ENCODE data around the gene AFM. TPM values are rescaled to one million over a fixed set of nuclear protein-coding genes. Genes with fewer than 3 reads are reported as not detected.

Gene AFM
- total RNA-seq, 5 donors from 2014 or later (not counting 1 experiment from before 2014, with no cell fraction given): 0.18 TPM; not detected in 4

DNA sequence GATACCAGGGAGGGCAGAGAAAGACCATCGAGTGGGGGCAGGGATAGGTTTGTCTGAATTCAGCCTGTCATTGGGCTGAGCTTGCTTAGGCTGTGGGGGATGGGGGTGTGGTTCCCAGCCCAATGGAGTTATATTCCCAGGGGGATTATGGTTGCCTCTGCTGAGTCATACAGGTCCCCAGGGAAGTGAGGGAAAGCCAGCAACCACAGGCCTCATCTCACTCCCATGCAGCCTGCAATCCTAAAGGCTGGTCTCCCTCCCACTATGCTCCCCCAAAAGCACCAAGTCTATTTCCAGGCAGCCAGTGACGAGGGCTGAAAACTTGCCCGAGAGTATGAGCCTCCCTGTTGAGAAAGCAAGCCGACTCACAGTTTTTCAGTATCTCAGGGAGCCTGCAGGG, 39.3 kb downstream of the AFM start:
- Mint-ChIP-seq H3K4me3 (no peak overlapping the region), H3K27me3 (peaks cover 2 to 3% of the 10 kb centered on the region in 2 donors), H3K27ac (no peak overlapping the region), H3K4me1 (no peaks in the 10 kb centered on the region), H3K9me3 (peaks cover 0 to 3% (median 0%) of the 10 kb centered on the region in 3 donors), H3K36me3 (no peaks in the 10 kb centered on the region)
- CTCF ChIA-PET: interaction anchor here in 1 of 2 donors (0.9 kb wide), 1 partner anchor 23 kb away, joined by 3 read pairs; no protein-coding TSS in a partner anchor
- POLR2A ChIA-PET: no interaction called here
- Histone ChIP-seq H3K4me3 (ENCODE audit: control insufficient read depth in 1 of 2, extremely low read depth in 1 of 2, low read length in 1 of 2) (no peak overlapping the region), H3K9me3 (no peaks in the 10 kb centered on the region), H3K36me3 (ENCODE audit: control insufficient read depth in 2 of 2, extremely low read depth in 1 of 2, insufficient read depth in 1 of 2, low read length in 1 of 2) (no peaks in the 10 kb centered on the region), H3K27me3 (replicated peaks in 1 of 2; ENCODE audit: control insufficient read depth in 2 of 2, extremely low read depth in 1 of 2, insufficient read depth in 2 of 2, low read length in 1 of 2) (no peaks in the 10 kb centered on the region), H3K27ac (ENCODE audit: low read length) (no peak overlapping the region), H3K4me1 (ENCODE audit: control insufficient read depth in 1 of 2, extremely low read depth in 1 of 2, insufficient read depth in 2 of 2, low read length in 2 of 2) (no peaks in the 10 kb centered on the region)
- 48% methylated on average over 4 of the region's 4 CpGs for WGBS (ENCODE audit: insufficient coverage)
- ATAC-seq (replicated peaks in 1 of 4): no peak
- DNase-seq: no peak

DNA sequence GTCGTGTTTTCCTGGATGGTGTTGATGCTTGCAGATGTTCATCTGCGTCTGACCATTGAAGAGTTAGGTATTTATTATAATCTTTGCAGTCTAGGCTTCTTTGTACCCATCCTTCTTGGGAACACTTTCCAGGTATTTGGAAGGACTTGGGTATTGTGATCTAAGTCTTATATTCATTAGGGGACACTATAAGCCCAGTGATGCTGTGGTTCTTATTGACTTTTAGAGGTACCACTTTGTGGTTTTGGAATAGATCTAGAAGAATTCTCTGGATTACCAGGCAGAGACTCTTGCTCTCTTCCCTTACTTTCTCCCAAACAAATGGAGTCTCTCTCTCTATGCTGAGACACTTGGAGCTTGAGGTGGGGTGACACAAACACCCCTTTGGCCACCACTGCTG, 41.6 kb downstream of the AFM start:
- Mint-ChIP-seq H3K36me3 (no peaks in the 10 kb centered on the region), H3K4me1 (no peaks in the 10 kb centered on the region), H3K27ac (no peak overlapping the region), H3K4me3 (no peak overlapping the region), H3K9me3 (no peaks in the 10 kb centered on the region), H3K27me3 (peaks cover 0 to 2% of the 10 kb centered on the region in 2 donors)
- Histone ChIP-seq H3K27ac (ENCODE audit: low read length) (no peak overlapping the region), H3K4me3 (ENCODE audit: control insufficient read depth in 1 of 2, extremely low read depth in 1 of 2, low read length in 1 of 2) (no peak overlapping the region), H3K36me3 (ENCODE audit: control insufficient read depth in 2 of 2, extremely low read depth in 1 of 2, insufficient read depth in 1 of 2, low read length in 1 of 2) (no peaks in the 10 kb centered on the region), H3K9me3 (no peaks in the 10 kb centered on the region), H3K27me3 (replicated peaks in 1 of 2; ENCODE audit: control insufficient read depth in 2 of 2, extremely low read depth in 1 of 2, insufficient read depth in 2 of 2, low read length in 1 of 2) (no peaks in the 10 kb centered on the region), H3K4me1 (ENCODE audit: control insufficient read depth in 1 of 2, extremely low read depth in 1 of 2, insufficient read depth in 2 of 2, low read length in 2 of 2) (no peaks in the 10 kb centered on the region)
- ATAC-seq (replicated peaks in 1 of 4) (no peak), DNase-seq (no peak)
- CTCF ChIA-PET: no interaction called here
- no CpG with 5 or more reads among the region's 2 CpGs for WGBS (ENCODE audit: insufficient coverage)
- POLR2A ChIA-PET: no interaction called here

GRCh38 chr4:73525611-73526010, 44.1 kb downstream of the AFM start:
- no peak for DNase-seq
- CTCF ChIA-PET: interaction anchor here in 1 of 2 donors (0.5 kb wide), 1 partner anchor 1832 kb away, joined by 13 read pairs; no protein-coding TSS in a partner anchor
- POLR2A ChIA-PET: no interaction called here
- H3K36me3 Mint-ChIP-seq: no peaks in the 10 kb centered on the region
- WGBS (ENCODE audit: insufficient coverage): no CpG with 5 or more reads among the region's 1 CpG
- Histone ChIP-seq H3K27me3 (replicated peaks in 1 of 2; ENCODE audit: control insufficient read depth in 2 of 2, extremely low read depth in 1 of 2, insufficient read depth in 2 of 2, low read length in 1 of 2) (no peaks in the 10 kb centered on the region), H3K9me3 (no peaks in the 10 kb centered on the region), H3K36me3 (ENCODE audit: control insufficient read depth in 2 of 2, extremely low read depth in 1 of 2, insufficient read depth in 1 of 2, low read length in 1 of 2) (no peaks in the 10 kb centered on the region), H3K27ac (ENCODE audit: low read length) (no peak overlapping the region), H3K4me3 (ENCODE audit: control insufficient read depth in 1 of 2, extremely low read depth in 1 of 2, low read length in 1 of 2) (no peak overlapping the region), H3K4me1 (ENCODE audit: control insufficient read depth in 1 of 2, extremely low read depth in 1 of 2, insufficient read depth in 2 of 2, low read length in 2 of 2) (no peaks in the 10 kb centered on the region)
- H3K27ac Mint-ChIP-seq: no peak overlapping the region
- H3K4me1 Mint-ChIP-seq: no peaks in the 10 kb centered on the region
- H3K27me3 Mint-ChIP-seq: peaks cover 0 to 2% of the 10 kb centered on the region in 2 donors
- H3K9me3 Mint-ChIP-seq: no peaks in the 10 kb centered on the region
- ATAC-seq (replicated peaks in 1 of 4): no peak
- H3K4me3 Mint-ChIP-seq: no peak overlapping the region

GRCh38 chr4:73527196-73527595, 45.7 kb downstream of the AFM start:
- H3K4me1 ChIP-seq (ENCODE audit: control insufficient read depth in 1 of 2, extremely low read depth in 1 of 2, insufficient read depth in 2 of 2, low read length in 2 of 2): no peaks in the 10 kb centered on the region
- no peak overlapping the region for H3K4me3 ChIP-seq (ENCODE audit: control insufficient read depth in 1 of 2, extremely low read depth in 1 of 2, low read length in 1 of 2)
- Mint-ChIP-seq H3K36me3 (no peaks in the 10 kb centered on the region), H3K4me3 (no peak overlapping the region), H3K27ac (no peak overlapping the region), H3K9me3 (no peaks in the 10 kb centered on the region), H3K4me1 (no peaks in the 10 kb centered on the region), H3K27me3 (no peaks in the 10 kb centered on the region)
- ATAC-seq (replicated peaks in 1 of 4) (no peak), DNase-seq (no peak)
- H3K36me3 ChIP-seq (ENCODE audit: control insufficient read depth in 2 of 2, extremely low read depth in 1 of 2, insufficient read depth in 1 of 2, low read length in 1 of 2): no peaks in the 10 kb centered on the region
- POLR2A ChIA-PET: no interaction called here
- WGBS (ENCODE audit: insufficient coverage): 40% methylated on average over 1 of the region's 1 CpG
- CTCF ChIA-PET: no interaction called here
- H3K27me3 ChIP-seq (replicated peaks in 1 of 2; ENCODE audit: control insufficient read depth in 2 of 2, extremely low read depth in 1 of 2, insufficient read depth in 2 of 2, low read length in 1 of 2): no peaks in the 10 kb centered on the region
- H3K9me3 ChIP-seq: no peaks in the 10 kb centered on the region
- H3K27ac ChIP-seq (ENCODE audit: low read length): no peak overlapping the region

- Histone ChIP-seq H3K4me3 (ENCODE audit: control insufficient read depth in 1 of 2, extremely low read depth in 1 of 2, low read length in 1 of 2) (no peak overlapping the region), H3K27me3 (replicated peaks in 1 of 2; ENCODE audit: control insufficient read depth in 2 of 2, extremely low read depth in 1 of 2, insufficient read depth in 2 of 2, low read length in 1 of 2) (no peaks in the 10 kb centered on the region), H3K4me1 (ENCODE audit: control insufficient read depth in 1 of 2, extremely low read depth in 1 of 2, insufficient read depth in 2 of 2, low read length in 2 of 2) (no peaks in the 10 kb centered on the region), H3K27ac (ENCODE audit: low read length) (no peak overlapping the region), H3K9me3 (no peaks in the 10 kb centered on the region), H3K36me3 (ENCODE audit: control insufficient read depth in 2 of 2, extremely low read depth in 1 of 2, insufficient read depth in 1 of 2, low read length in 1 of 2) (no peaks in the 10 kb centered on the region)
- ChIA-PET POLR2A (no interaction called here), CTCF (no interaction called here)
- Mint-ChIP-seq H3K27me3 (no peaks in the 10 kb centered on the region), H3K36me3 (no peaks in the 10 kb centered on the region), H3K4me3 (no peak overlapping the region), H3K27ac (no peak overlapping the region), H3K4me1 (no peaks in the 10 kb centered on the region), H3K9me3 (no peaks in the 10 kb centered on the region)
- no peak for ATAC-seq (replicated peaks in 1 of 4)
- no peak for DNase-seq
- WGBS (ENCODE audit: insufficient coverage): no CpG with 5 or more reads among the region's 2 CpGs
Observed at GRCh38 chr4:73528171-73528570, 46.6 kb downstream of the AFM start.

DNA sequence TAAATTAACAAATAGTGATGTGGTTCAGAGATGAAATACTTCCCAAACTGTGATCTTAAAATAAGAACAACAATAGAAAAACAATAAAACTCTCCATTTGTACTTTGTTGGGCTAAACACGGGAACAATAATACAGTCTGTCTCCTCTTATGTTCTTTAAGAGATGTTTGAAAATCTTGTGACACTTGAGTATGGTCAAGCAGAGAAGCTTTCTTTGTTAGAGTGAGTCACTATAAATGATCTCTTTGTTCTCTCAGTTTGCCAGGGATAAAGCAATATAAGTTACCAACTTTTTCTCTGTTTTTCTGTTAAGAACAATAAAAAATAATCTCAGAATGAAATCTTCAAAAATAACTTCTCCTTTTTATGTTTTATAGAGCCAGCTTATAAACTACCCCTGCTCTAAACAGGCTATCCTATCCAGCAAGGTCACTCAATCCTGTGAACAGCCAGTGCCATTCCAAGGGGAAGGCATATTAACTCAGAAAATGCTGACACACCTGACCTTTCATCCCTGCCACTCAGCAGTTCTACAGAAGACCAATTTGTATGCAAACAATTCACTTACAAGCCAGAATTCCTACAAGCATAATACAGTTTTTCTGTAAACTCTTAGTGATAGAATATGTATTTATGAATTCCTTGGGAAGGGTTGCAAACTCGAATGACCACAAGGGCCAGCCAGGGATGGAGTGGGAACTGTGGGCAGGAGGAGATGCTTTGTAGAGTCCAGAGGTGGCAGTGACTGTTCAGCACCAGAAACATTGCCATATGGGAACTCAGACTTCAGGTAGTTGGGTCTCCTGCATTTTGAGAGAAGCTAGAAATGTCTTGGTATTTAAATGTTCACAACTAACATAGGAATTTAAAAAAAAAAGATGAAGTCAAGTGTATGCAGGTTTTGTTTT, 52.2 kb downstream of the AFM start:
- POLR2A ChIA-PET: interaction anchor here in 1 of 2 donors (0.6 kb wide), 1 partner anchor 1566 kb away, joined by 3 read pairs; no protein-coding TSS in a partner anchor
- no peaks in the 10 kb centered on the region for H3K27me3 ChIP-seq (replicated peaks in 1 of 2; ENCODE audit: control insufficient read depth in 2 of 2, extremely low read depth in 1 of 2, insufficient read depth in 2 of 2, low read length in 1 of 2)
- Mint-ChIP-seq H3K27me3 (no peaks in the 10 kb centered on the region), H3K4me1 (no peaks in the 10 kb centered on the region), H3K36me3 (no peaks in the 10 kb centered on the region), H3K4me3 (no peak overlapping the region), H3K9me3 (no peaks in the 10 kb centered on the region), H3K27ac (no peak overlapping the region)
- ATAC-seq (replicated peaks in 1 of 4) (no peak), DNase-seq (no peak)
- H3K27ac ChIP-seq (ENCODE audit: low read length): no peak overlapping the region
- no peak overlapping the region for H3K4me3 ChIP-seq (ENCODE audit: control insufficient read depth in 1 of 2, extremely low read depth in 1 of 2, low read length in 1 of 2)
- H3K36me3 ChIP-seq (ENCODE audit: control insufficient read depth in 2 of 2, extremely low read depth in 1 of 2, insufficient read depth in 1 of 2, low read length in 1 of 2): no peaks in the 10 kb centered on the region
- WGBS (ENCODE audit: insufficient coverage): 30% methylated on average over 1 of the region's 2 CpGs
- no peaks in the 10 kb centered on the region for H3K9me3 ChIP-seq
- H3K4me1 ChIP-seq (ENCODE audit: control insufficient read depth in 1 of 2, extremely low read depth in 1 of 2, insufficient read depth in 2 of 2, low read length in 2 of 2): no peaks in the 10 kb centered on the region
- CTCF ChIA-PET: no interaction called here
